B cell (primary cell): ENCODE data around the gene TJAP1. TPM values are rescaled to one million over a fixed set of nuclear protein-coding genes. Genes with fewer than 3 reads are reported as not detected.

Source experiments
- ATAC-seq: fragments of 200-7000 bp; cut with Tn5 transposase; one replicate; pipeline ENCODE4 v1.10.0; 2021; ENCODE audit warnings: low read depth, mild to moderate bottlenecking, moderate number of reproducible peaks, moderate library complexity
- CTCF ChIA-PET: fragments of 350-600 bp; sonication (Branson Sonifier 250); formaldehyde crosslinking; loops from one replicate; lab custom pipeline; 2021; ENCODE audit warnings: antibody characterized with exemption, inconsistent platforms; lab: Charles Lee
- POLR2A ChIA-PET: fragments of 350-600 bp; sonication (Branson Sonifier 250); formaldehyde crosslinking; loops from one replicate; lab custom pipeline; 2021; ENCODE audit warnings: antibody characterized with exemption; lab: Charles Lee
- DNase-seq: peaks from one replicate; pipeline ENCODE4 v3.0.0; 2013
- H2AFZ ChIP-seq: 2 replicates; pipeline ENCODE4 v1.6.1; 2012; ENCODE audit warnings: mild to moderate bottlenecking, low read depth, low read length; ENCODE audit not compliant: insufficient read depth, poor library complexity, severe bottlenecking
- H3K27ac ChIP-seq, 2 donors: 1 replicate in 1 of 2; 2 replicates in 1 of 2; pipeline ENCODE4 v1.5.1; 2012 to 2013; ENCODE audit warnings: low read length in 2 of 2, mild to moderate bottlenecking in 2 of 2, moderate library complexity in 1 of 2
- H3K27me3 ChIP-seq, 4 experiments: fragments of 200-600 bp in 1 of 4; sonication (generic) in 1 of 4; replicated peaks in 1 of 4; 1 replicate in 2 of 4; 2 replicates in 2 of 4; pipeline versions ENCODE4 v1.6.1 to v1.7.0; 2013 to 2016; ENCODE audit warnings: low read length in 3 of 4, mild to moderate bottlenecking in 2 of 4, mixed read lengths in 1 of 4, moderate library complexity in 1 of 4; ENCODE audit not compliant: insufficient read depth in 4 of 4, control insufficient read depth in 3 of 4; ENCODE audit errors: control extremely low read depth in 1 of 4
- H3K36me3 ChIP-seq, 2 experiments: replicated peaks in 1 of 2; 1 replicate in 1 of 2; 2 replicates in 1 of 2; pipeline versions ENCODE4 v1.6.1 to v1.7.1; 2013; ENCODE audit warnings: low read length in 1 of 2; ENCODE audit not compliant: insufficient read depth in 2 of 2, control insufficient read depth in 1 of 2; ENCODE audit errors: control extremely low read depth in 1 of 2, extremely low read depth in 1 of 2
- H3K4me1 ChIP-seq, 2 donors: fragments of 200-600 bp in 1 of 2; sonication (generic) in 1 of 2; 1 replicate in 1 of 2; 2 replicates in 1 of 2; pipeline versions ENCODE4 v1.5.1 to v1.6.1; 2013 to 2017; ENCODE audit warnings: low read length in 2 of 2; ENCODE audit not compliant: control insufficient read depth in 2 of 2, insufficient read depth in 2 of 2
- H3K4me2 ChIP-seq: replicated peaks from 2 replicates; pipeline ENCODE3; 2012; ENCODE audit warnings: mild to moderate bottlenecking, low read depth, low read length; ENCODE audit not compliant: poor library complexity, severe bottlenecking
- H3K4me3 ChIP-seq, 5 experiments: fragments of 200-600 bp in 1 of 5; sonication (generic) in 1 of 5; 1 replicate in 3 of 5; 2 replicates in 2 of 5; pipeline versions ENCODE4 v1.5.1 to v1.7.0; 2011 to 2016; ENCODE audit warnings: low read length in 4 of 5, mild to moderate bottlenecking in 4 of 5, low read depth in 2 of 5, control low read depth in 1 of 5, moderate library complexity in 1 of 5; ENCODE audit not compliant: insufficient read depth in 1 of 5; ENCODE audit errors: control extremely low read depth in 1 of 5, extremely low read depth in 1 of 5
- H3K79me2 ChIP-seq: fragments of 200-600 bp; sonication (generic); one replicate; pipeline ENCODE4 v1.6.0; 2016; ENCODE audit warnings: low read length; ENCODE audit not compliant: control insufficient read depth, insufficient read depth
- H3K9ac ChIP-seq: fragments of 200-600 bp; sonication (generic); 2 replicates; pipeline ENCODE4 v1.6.1; 2017; ENCODE audit warnings: mild to moderate bottlenecking, low read length, moderate library complexity
- H3K9me3 ChIP-seq, 3 donors: one replicate each; pipeline versions ENCODE4 v1.6.1 to v1.7.1; 2013; ENCODE audit warnings: low read length in 2 of 3; ENCODE audit not compliant: control insufficient read depth in 2 of 3, insufficient read depth in 1 of 3; ENCODE audit errors: control extremely low read depth in 1 of 3
- H4K20me1 ChIP-seq: 2 replicates; pipeline ENCODE4 v1.6.0; 2012; ENCODE audit warnings: mild to moderate bottlenecking, low read length; ENCODE audit not compliant: insufficient read depth, control insufficient read depth, poor library complexity, severe bottlenecking
- H3K27ac Mint-ChIP-seq: one replicate; pipeline ENCODE4 v1.8.0; 2021; ENCODE audit warnings: mixed read lengths
- H3K27me3 Mint-ChIP-seq: one replicate; pipeline ENCODE4 v1.8.0; 2021; ENCODE audit warnings: mixed read lengths
- H3K4me1 Mint-ChIP-seq: one replicate; pipeline ENCODE4 v1.8.0; 2021; ENCODE audit warnings: mixed read lengths
- H3K4me3 Mint-ChIP-seq: one replicate; pipeline ENCODE4 v1.8.0; 2021; ENCODE audit warnings: mixed read lengths
- H3K9me3 Mint-ChIP-seq: one replicate; pipeline ENCODE4 v1.8.0; 2022; ENCODE audit warnings: mixed read lengths; ENCODE audit not compliant: insufficient read depth
- EZH2 ChIP-seq: IDR thresholded peaks from 2 replicates; pipeline ENCODE4 v1.6.1; 2012; ENCODE audit warnings: borderline replicate concordance, low read depth, mild to moderate bottlenecking, moderate library complexity, low read length; ENCODE audit not compliant: insufficient read depth, poor library complexity, severe bottlenecking
- WGBS: methylation state at CpG from one replicate; pipeline ENCODE4 v1.1.5; 2013; ENCODE audit warnings: missing lambda C conversion rate; ENCODE audit not compliant: insufficient coverage; 5-methylcytosine and 5-hydroxymethylcytosine counted together
- intact Hi-C: fragments of 100-400 bp; cut with micrococcal nuclease; formaldehyde crosslinking; loops from one replicate; pipeline ENCODE4 v1.10.0; 2022
- polyA plus RNA-seq: library from polyadenylated mRNA; depleted of rRNA; stranded (reverse); fragments of >200 nt; gene quantifications from 2 replicates; pipeline ENCODE4 v1.2.3, GENCODE V29; 2012
- small RNA-seq: library from RNA; depleted of rRNA; stranded (forward); fragments of <200 nt; gene quantifications from one replicate; pipeline ENCODE3, GENCODE V24; 2012; ENCODE audit warnings: low replicate concordance, low read depth; ENCODE audit not compliant: insufficient read length
- total RNA-seq, 2 donors: library from RNA; stranded (reverse); fragments of 120-200 nt in 1 of 2; gene quantifications; 1 replicate in 1 of 2; 2 replicates in 1 of 2; pipeline versions ENCODE4 v1.2.3 to v1.2.4, GENCODE V29; 2013 to 2022
- TF ChIP-seq, protein P1 (sequence below): fragments of 200-600 bp; IDR thresholded peaks from one replicate; pipeline ENCODE4 v1.8.0; 2022; ENCODE audit warnings: antibody characterized with exemption, mild to moderate bottlenecking

TJAP1 gene
- total and polyA plus RNA-seq, 2 donors (not counting 1 experiment from before 2014, with no cell fraction given), result 59.1 to 70.7 TPM

GRCh38 chr6:43544461-43544860, 67.1 kb downstream of the TJAP1 start:
- Histone ChIP-seq H2AFZ (no peak overlapping the region), H3K27ac (no peak overlapping the region), H3K4me1 (no peaks in the 10 kb centered on the region), H4K20me1 (no peaks in the 10 kb centered on the region), H3K79me2 (no peaks in the 10 kb centered on the region), H3K4me3 (no peak overlapping the region), H3K9me3 (no peaks in the 10 kb centered on the region), H3K4me2 (no peak overlapping the region), H3K36me3 (peaks cover 0 to 57% of the 10 kb centered on the region in 2 experiments), H3K27me3 (no peaks in the 10 kb centered on the region), H3K9ac (no peak overlapping the region)
- intact Hi-C loops, result no loop called here
- CTCF ChIA-PET, result no interaction called here
- ATAC-seq, result peak; percentile 33
- Mint-ChIP-seq H3K27ac (no peak overlapping the region), H3K4me3 (no peak overlapping the region), H3K9me3 (no peaks in the 10 kb centered on the region), H3K4me1 (peaks cover 6% of the 10 kb centered on the region), H3K27me3 (no peaks in the 10 kb centered on the region)
- POLR2A ChIA-PET, result no interaction called here
- WGBS, result no CpG with 5 or more reads among the region's 4 CpGs
- no peak for DNase-seq
- TF ChIP-seq EZH2, result no peak
- TF ChIP-seq, protein P1, sequence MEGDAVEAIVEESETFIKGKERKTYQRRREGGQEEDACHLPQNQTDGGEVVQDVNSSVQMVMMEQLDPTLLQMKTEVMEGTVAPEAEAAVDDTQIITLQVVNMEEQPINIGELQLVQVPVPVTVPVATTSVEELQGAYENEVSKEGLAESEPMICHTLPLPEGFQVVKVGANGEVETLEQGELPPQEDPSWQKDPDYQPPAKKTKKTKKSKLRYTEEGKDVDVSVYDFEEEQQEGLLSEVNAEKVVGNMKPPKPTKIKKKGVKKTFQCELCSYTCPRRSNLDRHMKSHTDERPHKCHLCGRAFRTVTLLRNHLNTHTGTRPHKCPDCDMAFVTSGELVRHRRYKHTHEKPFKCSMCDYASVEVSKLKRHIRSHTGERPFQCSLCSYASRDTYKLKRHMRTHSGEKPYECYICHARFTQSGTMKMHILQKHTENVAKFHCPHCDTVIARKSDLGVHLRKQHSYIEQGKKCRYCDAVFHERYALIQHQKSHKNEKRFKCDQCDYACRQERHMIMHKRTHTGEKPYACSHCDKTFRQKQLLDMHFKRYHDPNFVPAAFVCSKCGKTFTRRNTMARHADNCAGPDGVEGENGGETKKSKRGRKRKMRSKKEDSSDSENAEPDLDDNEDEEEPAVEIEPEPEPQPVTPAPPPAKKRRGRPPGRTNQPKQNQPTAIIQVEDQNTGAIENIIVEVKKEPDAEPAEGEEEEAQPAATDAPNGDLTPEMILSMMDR, result no peak

DNA sequence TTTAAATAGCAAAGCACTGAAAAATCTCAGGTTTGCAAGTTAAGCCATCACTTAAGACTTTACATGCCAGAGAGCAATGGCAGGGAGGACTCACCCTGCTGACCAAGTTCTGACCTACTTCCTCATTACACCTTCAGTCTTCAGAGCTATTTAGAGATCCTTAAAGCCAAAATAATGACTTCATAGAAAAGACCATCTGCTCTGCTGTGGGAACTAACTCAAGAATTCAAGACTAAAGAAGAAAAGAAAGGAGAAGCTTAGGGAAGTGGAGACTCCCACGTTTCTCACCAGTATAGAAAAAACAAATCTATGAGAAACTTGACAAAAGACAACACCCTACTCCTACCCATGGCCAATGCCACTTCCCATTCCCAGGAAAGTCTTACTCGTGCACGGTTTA, 69.9 kb downstream of the TJAP1 start:
- intact Hi-C loops, result no loop called here
- H3K27me3 ChIP-seq, result no peaks in the 10 kb centered on the region
- Mint-ChIP-seq H3K4me1 (peaks cover 3% of the 10 kb centered on the region), H3K27ac (peak overlapping the region; percentile 22), H3K27me3 (no peaks in the 10 kb centered on the region), H3K4me3 (no peak overlapping the region), H3K9me3 (no peaks in the 10 kb centered on the region)
- H4K20me1 ChIP-seq, result no peaks in the 10 kb centered on the region
- no peak overlapping the region for H2AFZ ChIP-seq
- H3K4me3 ChIP-seq, result no peak overlapping the region
- H3K9ac ChIP-seq, result no peak overlapping the region
- ChIA-PET POLR2A (no interaction called here), CTCF (no interaction called here)
- ATAC-seq (no peak), DNase-seq (no peak)
- WGBS, result 100% methylated on average over 2 of the region's 3 CpGs
- no peaks in the 10 kb centered on the region for H3K4me1 ChIP-seq
- TF ChIP-seq, protein P1, result no peak
- no peak for TF ChIP-seq EZH2
- H3K36me3 ChIP-seq, result peaks cover 6 to 64% of the 10 kb centered on the region in 2 experiments
- H3K9me3 ChIP-seq, result no peaks in the 10 kb centered on the region
- no peaks in the 10 kb centered on the region for H3K79me2 ChIP-seq
- peak overlapping the region; percentile 21 to 56 for H3K27ac ChIP-seq
- H3K4me2 ChIP-seq, result no peak overlapping the region

Small RNA genes lying within 50 kb of the gene (small RNA-seq; reads per million reads assigned to genes)
- gene MIR6780B (not detected), gene RF00426 (not detected), gene RNU6-1113P (not detected)

Other genes with a start within 250 kb of the TJAP1 start
- gene DNPH1, start 248.1 kb upstream of the TJAP1 start, total RNA-seq, result 25.8 and 29.0 TPM in 2 replicates
- gene DNPH1, start 248.1 kb upstream of the TJAP1 start, polyA plus RNA-seq, result 46.2 and 52.8 TPM in 2 replicates
- gene TTBK1, start 234.1 kb upstream of the TJAP1 start, total RNA-seq, result 0.07 TPM in 2 replicates
- gene TTBK1, start 234.1 kb upstream of the TJAP1 start, polyA plus RNA-seq, result not detected in 2 replicates
- not detected in 2 replicates for gene SLC22A7, start 179.3 kb upstream of the TJAP1 start, total RNA-seq
- gene SLC22A7, start 179.3 kb upstream of the TJAP1 start, polyA plus RNA-seq, result not detected in 2 replicates
- gene CRIP3, start 168.7 kb upstream of the TJAP1 start, total RNA-seq, result 25.8 and 27.9 TPM in 2 replicates
- gene CRIP3, start 168.7 kb upstream of the TJAP1 start, polyA plus RNA-seq, result 64.0 and 64.6 TPM in 2 replicates
- 79.7 and 80.9 TPM in 2 replicates for gene ZNF318, start 107.9 kb upstream of the TJAP1 start, total RNA-seq
- gene ZNF318, start 107.9 kb upstream of the TJAP1 start, polyA plus RNA-seq, result 91.8 and 113 TPM in 2 replicates
- 71.5 and 84.2 TPM in 2 replicates for gene ABCC10, start 50.0 kb upstream of the TJAP1 start, total RNA-seq
- 31.4 and 39.5 TPM in 2 replicates for gene ABCC10, start 50.0 kb upstream of the TJAP1 start, polyA plus RNA-seq
- gene DLK2, start 22.0 kb upstream of the TJAP1 start, total RNA-seq, result 0.58 TPM in 1 of 2 replicates, not detected in the other
- 0.20 and 0.34 TPM in 2 replicates for gene DLK2, start 22.0 kb upstream of the TJAP1 start, polyA plus RNA-seq
- gene LRRC73, start 32.8 kb downstream of the TJAP1 start, total RNA-seq, result 0.99 and 1.2 TPM in 2 replicates
- 0.06 TPM in 1 of 2 replicates, not detected in the other for gene LRRC73, start 32.8 kb downstream of the TJAP1 start, polyA plus RNA-seq
- 82.1 and 92.6 TPM in 2 replicates for gene YIPF3, start 39.4 kb downstream of the TJAP1 start, total RNA-seq
- 64.3 and 107 TPM in 2 replicates for gene YIPF3, start 39.4 kb downstream of the TJAP1 start, polyA plus RNA-seq
- 42.0 and 43.3 TPM in 2 replicates for gene POLR1C, start 39.5 kb downstream of the TJAP1 start, total RNA-seq
- 21.4 and 26.9 TPM in 2 replicates for gene POLR1C, start 39.5 kb downstream of the TJAP1 start, polyA plus RNA-seq
- gene XPO5, start 98.5 kb downstream of the TJAP1 start, total RNA-seq, result 45.7 and 48.1 TPM in 2 replicates
- 14.4 and 17.2 TPM in 2 replicates for gene XPO5, start 98.5 kb downstream of the TJAP1 start, polyA plus RNA-seq
- gene POLH, start 98.6 kb downstream of the TJAP1 start, total RNA-seq, result 24.8 and 26.4 TPM in 2 replicates
- gene POLH, start 98.6 kb downstream of the TJAP1 start, polyA plus RNA-seq, result 8.9 and 14.7 TPM in 2 replicates
- 103 and 122 TPM in 2 replicates for gene GTPBP2, start 151.7 kb downstream of the TJAP1 start, total RNA-seq
- 80.8 and 101 TPM in 2 replicates for gene GTPBP2, start 151.7 kb downstream of the TJAP1 start, polyA plus RNA-seq
- gene MAD2L1BP, start 158.3 kb downstream of the TJAP1 start, total RNA-seq, result 34.6 and 35.4 TPM in 2 replicates
- gene MAD2L1BP, start 158.3 kb downstream of the TJAP1 start, polyA plus RNA-seq, result 31.5 and 32.7 TPM in 2 replicates
- gene RSPH9, start 167.5 kb downstream of the TJAP1 start, total RNA-seq, result 0.15 TPM in 1 of 2 replicates, not detected in the other
- gene RSPH9, start 167.5 kb downstream of the TJAP1 start, polyA plus RNA-seq, result 0.04 TPM in 1 of 2 replicates, not detected in the other
- gene MRPS18A, start 210.2 kb downstream of the TJAP1 start, total RNA-seq, result 37.0 and 39.6 TPM in 2 replicates
- gene MRPS18A, start 210.2 kb downstream of the TJAP1 start, polyA plus RNA-seq, result 22.8 and 46.3 TPM in 2 replicates